OCI-LY1 (cell line): ENCODE measurements around the gene EVC.

ENCODE experiments used
- EZH2 ChIP-seq: fragments of 200-600 bp; sonication (generic), shearing (Covaris generic); IDR thresholded peaks from 2 replicates; pipeline ENCODE4 v1.8.0; 2017; ENCODE audit warnings: borderline replicate concordance, mixed run types, mild to moderate bottlenecking, antibody characterized with exemption, low read length, moderate library complexity, mixed read lengths
- TF ChIP-seq, protein P1 (sequence below): fragments of 200-600 bp; sonication (generic), shearing (Covaris generic); IDR thresholded peaks from 2 replicates; pipeline ENCODE4 v1.5.1; 2017; ENCODE audit warnings: mild to moderate bottlenecking, antibody characterized with exemption, low read length, moderate library complexity, mixed read lengths

DNA sequence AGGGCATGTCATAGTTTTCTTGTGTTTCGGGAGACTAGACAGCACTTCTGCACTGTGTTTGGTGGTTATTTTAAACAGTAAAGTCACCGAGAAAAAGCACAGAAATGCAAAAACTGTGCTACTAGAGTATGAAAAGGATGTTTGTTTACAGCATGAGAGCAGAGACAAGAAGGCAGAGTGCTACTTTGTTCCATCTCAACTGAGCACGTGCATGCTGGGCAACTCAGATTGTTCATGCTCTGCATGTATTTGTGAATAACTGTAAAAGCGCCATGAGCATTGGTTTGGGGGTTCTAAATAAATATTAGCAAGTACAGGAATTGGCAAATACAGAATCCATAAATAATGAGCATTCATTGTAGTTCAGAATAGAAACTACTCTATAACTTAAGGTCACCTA, 7.4 kb downstream of the EVC start:
- TF ChIP-seq, protein P1, sequence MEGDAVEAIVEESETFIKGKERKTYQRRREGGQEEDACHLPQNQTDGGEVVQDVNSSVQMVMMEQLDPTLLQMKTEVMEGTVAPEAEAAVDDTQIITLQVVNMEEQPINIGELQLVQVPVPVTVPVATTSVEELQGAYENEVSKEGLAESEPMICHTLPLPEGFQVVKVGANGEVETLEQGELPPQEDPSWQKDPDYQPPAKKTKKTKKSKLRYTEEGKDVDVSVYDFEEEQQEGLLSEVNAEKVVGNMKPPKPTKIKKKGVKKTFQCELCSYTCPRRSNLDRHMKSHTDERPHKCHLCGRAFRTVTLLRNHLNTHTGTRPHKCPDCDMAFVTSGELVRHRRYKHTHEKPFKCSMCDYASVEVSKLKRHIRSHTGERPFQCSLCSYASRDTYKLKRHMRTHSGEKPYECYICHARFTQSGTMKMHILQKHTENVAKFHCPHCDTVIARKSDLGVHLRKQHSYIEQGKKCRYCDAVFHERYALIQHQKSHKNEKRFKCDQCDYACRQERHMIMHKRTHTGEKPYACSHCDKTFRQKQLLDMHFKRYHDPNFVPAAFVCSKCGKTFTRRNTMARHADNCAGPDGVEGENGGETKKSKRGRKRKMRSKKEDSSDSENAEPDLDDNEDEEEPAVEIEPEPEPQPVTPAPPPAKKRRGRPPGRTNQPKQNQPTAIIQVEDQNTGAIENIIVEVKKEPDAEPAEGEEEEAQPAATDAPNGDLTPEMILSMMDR, result no peak
- no peak for TF ChIP-seq EZH2
